ENCODE data around the gene FAAP100. TPM values are rescaled to one million over a fixed set of nuclear protein-coding genes. Genes with fewer than 3 reads are reported as not detected.

Gene FAAP100
- polyA plus RNA-seq, 1 donor (not counting 4 experiments of a cell fraction or from before 2014, with no cell fraction given) = 3.8 TPM

DNA sequence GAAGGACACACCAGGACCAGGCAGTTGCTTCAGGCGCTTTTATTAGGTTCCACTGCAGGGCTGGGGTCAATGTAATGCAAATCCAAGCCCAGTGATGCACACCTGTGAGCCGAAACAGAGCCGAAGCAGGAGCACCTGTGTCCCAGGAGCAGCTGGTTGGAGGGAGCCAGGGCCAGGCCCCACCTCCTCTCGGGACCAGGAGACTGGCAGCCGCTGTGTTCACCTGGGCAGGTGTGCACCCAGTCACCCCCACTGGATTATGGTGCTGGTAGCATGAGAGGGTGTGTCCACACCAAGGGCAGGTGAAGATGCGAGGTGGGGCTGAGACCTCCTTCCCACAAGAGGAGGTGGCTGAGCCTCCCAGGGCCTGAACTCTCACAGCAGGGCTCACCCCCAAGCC lies 4.7 kb upstream of the FAAP100 start:
- Histone ChIP-seq H3K4me3 (ENCODE audit: control insufficient read depth in 2 of 3, extremely low read depth in 1 of 3, insufficient read depth in 2 of 3, low read depth in 1 of 3, low read length in 3 of 3) (no peak overlapping the region), H3K27me3 (ENCODE audit: control insufficient read depth, extremely low read depth, insufficient read depth, low read length) (no peaks in the 10 kb centered on the region), H4K20me1 (ENCODE audit: control insufficient read depth, extremely low read depth, insufficient read depth, low read length) (peaks cover 3% of the 10 kb centered on the region), H2AFZ (ENCODE audit: control insufficient read depth, low read length) (no peak overlapping the region), H3K9me1 (ENCODE audit: control insufficient read depth, extremely low read depth, insufficient read depth, low read length) (no peaks in the 10 kb centered on the region), H3K4me2 (ENCODE audit: control insufficient read depth, extremely low read depth, insufficient read depth, low read depth, low read length) (no peak overlapping the region), H3K36me3 (ENCODE audit: control insufficient read depth in 2 of 2, extremely low read depth in 1 of 2, insufficient read depth in 2 of 2, low read length in 2 of 2) (peaks cover 19 to 27% of the 10 kb centered on the region in 2 experiments), H3K27ac (ENCODE audit: control insufficient read depth, insufficient read depth, low read length) (no peak overlapping the region), H3K9ac (ENCODE audit: control insufficient read depth, extremely low read depth, insufficient read depth, low read length) (no peak overlapping the region), H3K79me2 (ENCODE audit: control insufficient read depth, insufficient read depth, low read length) (peaks cover under 1% of the 10 kb centered on the region), H3K4me1 (ENCODE audit: control insufficient read depth, extremely low read depth, insufficient read depth, low read length) (peaks cover 13% of the 10 kb centered on the region), H3K9me3 (ENCODE audit: control insufficient read depth, low read depth, low read length) (no peaks in the 10 kb centered on the region)
- dilution Hi-C loops (cut with MboI; ENCODE audit: extremely low pct_ligation_motif_present, low sequenced_read_pairs) = no loop called here
- FAIRE-seq (no peak), DNase-seq (ENCODE audit: low read depth, low spot score) (no peak)
- TF ChIP-seq, protein P1, sequence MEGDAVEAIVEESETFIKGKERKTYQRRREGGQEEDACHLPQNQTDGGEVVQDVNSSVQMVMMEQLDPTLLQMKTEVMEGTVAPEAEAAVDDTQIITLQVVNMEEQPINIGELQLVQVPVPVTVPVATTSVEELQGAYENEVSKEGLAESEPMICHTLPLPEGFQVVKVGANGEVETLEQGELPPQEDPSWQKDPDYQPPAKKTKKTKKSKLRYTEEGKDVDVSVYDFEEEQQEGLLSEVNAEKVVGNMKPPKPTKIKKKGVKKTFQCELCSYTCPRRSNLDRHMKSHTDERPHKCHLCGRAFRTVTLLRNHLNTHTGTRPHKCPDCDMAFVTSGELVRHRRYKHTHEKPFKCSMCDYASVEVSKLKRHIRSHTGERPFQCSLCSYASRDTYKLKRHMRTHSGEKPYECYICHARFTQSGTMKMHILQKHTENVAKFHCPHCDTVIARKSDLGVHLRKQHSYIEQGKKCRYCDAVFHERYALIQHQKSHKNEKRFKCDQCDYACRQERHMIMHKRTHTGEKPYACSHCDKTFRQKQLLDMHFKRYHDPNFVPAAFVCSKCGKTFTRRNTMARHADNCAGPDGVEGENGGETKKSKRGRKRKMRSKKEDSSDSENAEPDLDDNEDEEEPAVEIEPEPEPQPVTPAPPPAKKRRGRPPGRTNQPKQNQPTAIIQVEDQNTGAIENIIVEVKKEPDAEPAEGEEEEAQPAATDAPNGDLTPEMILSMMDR (optimal IDR thresholded peaks at IDR 0.05 in 1 of 3, IDR thresholded peaks at IDR 0.05 in 1 of 3, conservative IDR thresholded peaks at IDR 0.05 in 1 of 3; ENCODE audit: extremely low read depth in 1 of 3, insufficient read depth in 2 of 3, low read length in 3 of 3) = no peak
- TF ChIP-seq EZH2 (IDR thresholded peaks at IDR 0.05; ENCODE audit: low read length) = no peak

DNA sequence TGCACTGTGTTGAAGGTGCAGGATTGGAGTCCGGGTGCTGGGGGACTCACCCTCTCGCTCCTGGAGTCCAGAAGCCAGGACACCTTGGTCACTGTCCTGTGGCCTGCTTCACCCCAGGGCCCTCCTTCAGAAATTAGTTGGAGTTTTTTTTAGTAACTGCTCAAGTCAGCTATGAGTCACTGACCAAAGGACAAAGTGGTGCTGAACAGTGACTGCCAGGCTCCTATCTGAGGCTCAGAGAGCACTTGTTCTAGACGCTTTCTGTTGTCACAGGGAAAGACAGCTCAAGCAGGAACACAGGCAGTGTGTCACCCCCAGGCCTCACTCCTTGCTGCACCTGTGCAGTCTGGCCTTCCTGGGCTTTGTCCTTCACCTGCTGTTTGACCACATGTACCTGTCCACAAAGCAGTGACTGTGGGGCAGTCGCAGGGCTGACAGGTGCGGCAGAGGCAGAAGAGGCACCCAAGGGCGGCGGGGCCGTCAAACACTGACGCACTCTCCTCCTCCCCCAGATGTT lies 4.1 kb upstream of the FAAP100 start:
- no peaks in the 10 kb centered on the region for H3K9me1 ChIP-seq (ENCODE audit: control insufficient read depth, extremely low read depth, insufficient read depth, low read length)
- no peak overlapping the region for H3K9ac ChIP-seq (ENCODE audit: control insufficient read depth, extremely low read depth, insufficient read depth, low read length)
- FAIRE-seq = no peak
- no peak overlapping the region for H3K4me2 ChIP-seq (ENCODE audit: control insufficient read depth, extremely low read depth, insufficient read depth, low read depth, low read length)
- H3K9me3 ChIP-seq (ENCODE audit: control insufficient read depth, low read depth, low read length) = no peaks in the 10 kb centered on the region
- no peaks in the 10 kb centered on the region for H3K27me3 ChIP-seq (ENCODE audit: control insufficient read depth, extremely low read depth, insufficient read depth, low read length)
- dilution Hi-C loops (cut with MboI; ENCODE audit: extremely low pct_ligation_motif_present, low sequenced_read_pairs) = no loop called here
- H3K27ac ChIP-seq (ENCODE audit: control insufficient read depth, insufficient read depth, low read length) = no peak overlapping the region
- peaks cover 3% of the 10 kb centered on the region for H4K20me1 ChIP-seq (ENCODE audit: control insufficient read depth, extremely low read depth, insufficient read depth, low read length)
- peaks cover 6% of the 10 kb centered on the region for H3K79me2 ChIP-seq (ENCODE audit: control insufficient read depth, insufficient read depth, low read length)
- no peak overlapping the region for H2AFZ ChIP-seq (ENCODE audit: control insufficient read depth, low read length)
- H3K36me3 ChIP-seq (ENCODE audit: control insufficient read depth in 2 of 2, extremely low read depth in 1 of 2, insufficient read depth in 2 of 2, low read length in 2 of 2) = peaks cover 19 to 23% of the 10 kb centered on the region in 2 experiments
- no peak overlapping the region for H3K4me3 ChIP-seq (ENCODE audit: control insufficient read depth in 2 of 3, extremely low read depth in 1 of 3, insufficient read depth in 2 of 3, low read depth in 1 of 3, low read length in 3 of 3)
- TF ChIP-seq, protein P1 (optimal IDR thresholded peaks at IDR 0.05 in 1 of 3, IDR thresholded peaks at IDR 0.05 in 1 of 3, conservative IDR thresholded peaks at IDR 0.05 in 1 of 3; ENCODE audit: extremely low read depth in 1 of 3, insufficient read depth in 2 of 3, low read length in 3 of 3) = no peak
- no peak for TF ChIP-seq EZH2 (IDR thresholded peaks at IDR 0.05; ENCODE audit: low read length)
- H3K4me1 ChIP-seq (ENCODE audit: control insufficient read depth, extremely low read depth, insufficient read depth, low read length) = peaks cover 17% of the 10 kb centered on the region
- no peak for DNase-seq (ENCODE audit: low read depth, low spot score)
